Limb (tissue), 2 donors: ENCODE data around the gene DCTN2.
A peak's percentile ranks its signal among the peaks of the same experiment; 100 is the strongest.
"Not testable (repeated sequence)": the region's sequence is repeated elsewhere in the genome, so short reads cannot be mapped to it uniquely, and the experiment has no call there.

Source experiments
- DNase-seq, 2 donors: peaks; one replicate each; pipeline ENCODE4 v3.0.0-alpha.2; 2016; ENCODE audit errors: extremely low spot score in 2 of 2

The DCTN2 gene

DNA sequence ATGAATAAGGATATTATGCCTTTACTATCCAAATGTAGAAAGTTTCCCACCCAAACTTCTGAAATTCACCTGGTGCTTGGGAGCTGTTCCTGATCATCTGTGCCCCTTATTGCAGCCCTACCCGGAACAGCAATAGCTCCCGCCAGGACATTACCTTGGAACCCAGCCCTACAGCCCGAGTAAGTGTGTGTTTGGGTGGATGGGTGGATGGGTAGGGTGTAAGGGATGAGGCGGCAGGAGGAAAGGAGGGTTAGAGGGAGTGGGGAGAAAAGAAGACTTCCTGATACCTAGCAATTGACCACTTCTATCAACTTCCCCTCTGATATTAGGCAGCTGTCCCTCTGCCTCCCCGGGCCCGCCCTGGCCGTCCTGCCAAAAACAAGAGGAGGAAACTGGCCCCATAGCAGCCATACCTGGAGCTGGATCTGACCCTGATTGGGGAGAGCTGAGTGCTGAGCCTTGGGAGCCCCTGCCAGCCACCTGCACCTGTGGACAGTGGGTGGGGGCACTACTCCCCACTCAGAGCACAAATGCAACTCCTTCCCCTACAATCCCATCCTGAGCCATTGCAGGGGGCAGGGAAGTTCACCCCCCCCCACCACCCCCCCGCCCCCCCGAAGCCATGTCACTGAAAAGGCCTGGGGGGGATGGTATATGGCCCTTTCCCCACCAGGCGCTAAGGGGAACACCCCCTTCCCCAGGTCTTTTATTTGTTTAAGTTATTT, 18.0 kb downstream of the DCTN2 start:
- DNase-seq, result no peak

DNA sequence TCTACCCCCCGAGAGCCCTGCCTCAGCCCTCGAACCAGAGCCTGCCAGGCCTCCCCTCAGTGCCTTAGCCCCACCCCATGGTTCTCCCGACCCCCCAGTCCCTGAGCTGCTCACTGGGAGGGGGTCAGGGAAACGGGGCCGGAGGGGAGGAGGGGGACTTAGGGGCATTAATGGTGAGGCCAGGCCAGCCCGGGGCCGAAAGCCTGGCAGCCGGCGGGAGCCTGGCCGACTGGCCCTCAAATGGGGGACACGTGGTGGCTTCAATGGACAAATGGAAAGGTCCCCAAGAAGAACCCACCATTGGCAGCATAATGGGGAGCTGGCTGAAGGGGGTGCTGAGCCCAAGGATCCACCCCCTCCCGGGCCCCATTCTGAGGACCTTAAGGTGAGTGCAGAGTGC, 18.8 kb downstream of the DCTN2 start:
- no peak for DNase-seq

- no peak for DNase-seq
Observed at GRCh38 chr12:57527184-57527583, 19.8 kb downstream of the DCTN2 start.

DNA sequence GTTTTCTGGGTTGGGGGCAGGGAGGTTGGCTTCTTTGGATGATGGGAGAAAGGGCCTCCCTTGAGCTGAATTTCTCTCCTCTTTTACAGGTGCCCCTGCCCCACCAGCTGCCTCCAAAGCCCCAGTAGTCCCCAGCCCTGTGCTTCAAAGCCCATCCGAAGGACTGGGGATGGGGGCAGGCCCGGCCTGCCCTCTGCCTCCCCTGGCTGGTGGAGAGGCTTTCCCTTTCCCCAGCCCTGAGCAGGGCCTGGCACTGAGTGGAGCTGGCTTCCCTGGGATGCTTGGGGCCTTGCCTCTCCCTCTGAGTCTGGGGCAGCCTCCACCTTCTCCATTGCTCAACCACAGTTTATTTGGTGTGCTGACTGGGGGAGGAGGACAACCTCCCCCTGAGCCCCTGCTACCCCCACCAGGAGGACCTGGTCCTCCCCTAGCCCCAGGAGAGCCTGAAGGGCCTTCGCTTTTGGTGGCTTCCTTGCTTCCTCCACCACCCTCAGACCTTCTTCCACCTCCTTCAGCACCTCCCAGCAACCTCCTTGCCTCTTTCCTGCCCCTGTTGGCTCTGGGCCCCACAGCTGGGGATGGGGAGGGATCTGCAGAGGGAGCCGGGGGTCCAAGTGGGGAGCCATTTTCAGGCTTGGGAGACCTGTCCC, 20.4 kb downstream of the DCTN2 start:
- DNase-seq, result no peak

DNA sequence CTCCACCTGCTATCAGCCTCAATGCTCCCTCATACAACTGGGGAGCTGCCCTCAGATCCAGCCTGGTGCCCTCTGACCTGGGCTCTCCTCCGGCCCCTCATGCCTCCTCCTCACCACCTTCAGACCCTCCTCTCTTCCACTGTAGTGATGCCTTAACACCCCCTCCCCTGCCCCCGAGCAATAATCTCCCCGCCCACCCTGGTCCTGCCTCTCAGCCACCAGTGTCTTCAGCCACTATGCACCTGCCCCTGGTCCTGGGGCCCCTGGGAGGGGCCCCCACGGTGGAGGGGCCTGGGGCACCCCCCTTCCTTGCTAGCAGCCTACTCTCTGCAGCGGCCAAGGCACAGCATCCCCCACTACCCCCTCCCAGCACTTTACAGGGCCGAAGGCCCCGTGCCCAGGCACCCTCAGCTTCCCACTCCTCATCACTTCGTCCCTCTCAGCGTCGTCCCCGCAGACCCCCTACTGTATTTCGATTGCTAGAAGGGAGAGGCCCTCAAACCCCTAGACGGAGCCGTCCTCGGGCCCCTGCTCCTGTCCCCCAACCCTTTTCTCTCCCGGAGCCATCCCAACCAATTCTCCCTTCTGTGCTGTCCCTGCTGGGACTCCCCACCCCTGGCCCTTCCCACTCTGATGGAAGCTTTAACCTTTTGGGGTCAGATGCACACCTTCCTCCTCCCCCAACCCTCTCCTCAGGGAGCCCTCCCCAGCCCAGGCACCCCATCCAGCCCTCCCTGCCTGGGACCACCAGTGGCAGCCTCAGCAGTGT, 21.2 kb downstream of the DCTN2 start:
- DNase-seq, result no peak

DNA sequence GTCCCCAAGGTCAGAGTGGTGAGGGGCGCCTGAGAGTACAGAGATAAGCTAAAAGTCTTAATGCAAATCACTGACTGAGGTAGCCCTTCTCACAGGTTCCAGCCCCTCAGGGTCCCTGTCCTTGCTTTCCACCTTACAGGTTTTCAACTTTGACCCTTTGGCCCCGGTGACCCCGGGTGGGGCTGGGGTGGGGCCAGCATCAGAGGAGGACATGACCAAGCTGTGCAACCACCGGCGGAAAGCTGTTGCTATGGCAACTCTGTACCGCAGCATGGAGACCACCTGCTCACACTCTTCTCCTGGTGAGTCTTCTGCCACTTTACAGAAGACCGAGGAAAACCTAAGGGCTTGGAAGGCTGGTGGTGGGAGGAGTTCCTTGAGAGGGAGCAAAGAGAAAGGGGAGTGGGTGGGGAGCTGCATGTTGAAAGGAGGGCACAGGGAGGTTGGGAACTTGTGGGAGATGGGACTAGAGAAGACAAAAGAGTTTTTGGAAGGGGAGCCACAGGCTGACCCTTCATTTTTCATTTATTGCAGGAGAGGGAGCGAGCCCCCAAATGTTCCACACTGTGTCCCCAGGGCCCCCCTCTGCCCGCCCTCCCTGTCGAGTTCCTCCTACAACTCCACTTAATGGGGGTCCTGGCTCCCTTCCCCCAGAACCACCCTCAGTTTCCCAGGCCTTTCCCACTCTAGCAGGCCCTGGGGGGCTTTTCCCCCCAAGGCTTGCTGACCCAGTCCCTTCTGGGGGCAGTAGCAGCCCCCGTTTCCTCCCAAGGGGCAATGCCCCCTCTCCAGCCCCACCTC, 22.0 kb downstream of the DCTN2 start:
- peak in 1 of 2 donors; percentile 41 for DNase-seq

GRCh38 chr12:57523706-57524614, 23.0 kb downstream of the DCTN2 start:
- DNase-seq, result no peak

DNA sequence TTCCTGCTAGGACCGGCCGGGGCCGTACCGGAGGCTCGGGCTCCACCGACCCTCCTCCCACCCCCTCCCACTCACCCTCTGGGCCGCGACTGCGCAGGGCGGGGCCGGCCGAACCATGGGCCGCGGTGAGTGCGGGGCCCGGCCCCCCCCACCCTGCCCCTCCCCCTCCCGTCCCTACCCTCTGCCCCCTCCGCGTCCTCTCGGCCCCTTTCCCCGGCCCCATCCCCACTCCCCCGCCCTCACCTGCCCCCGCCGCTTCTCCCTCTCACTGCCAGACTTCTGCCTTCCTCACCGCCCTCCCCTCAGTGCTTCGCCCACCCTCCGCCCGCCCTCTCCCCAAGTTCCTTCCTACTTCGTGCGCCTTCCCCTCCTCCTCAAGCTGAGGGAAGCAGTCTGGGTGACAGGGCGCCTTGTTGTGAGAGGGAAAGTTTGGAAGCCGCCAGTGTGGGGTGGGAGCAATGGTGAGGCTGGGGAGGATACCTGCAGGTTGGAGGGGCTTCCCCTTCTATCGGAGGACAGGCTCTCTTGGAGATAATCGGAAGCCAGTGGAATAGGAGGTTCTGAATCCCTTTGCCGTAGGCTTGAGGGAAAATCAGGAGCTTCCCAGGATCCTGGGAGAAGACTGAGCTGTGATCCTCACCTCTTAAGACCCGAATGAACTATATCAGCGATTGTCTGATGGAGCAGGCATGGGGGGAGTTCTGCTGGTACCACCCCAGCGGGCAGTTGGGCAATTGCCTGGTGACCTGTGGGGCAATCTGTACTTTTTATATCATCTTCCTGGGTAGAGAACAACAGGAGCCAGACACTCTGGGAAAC, 23.9 kb downstream of the DCTN2 start:
- peak in 1 of 2 donors; percentile 67 for DNase-seq

DNA sequence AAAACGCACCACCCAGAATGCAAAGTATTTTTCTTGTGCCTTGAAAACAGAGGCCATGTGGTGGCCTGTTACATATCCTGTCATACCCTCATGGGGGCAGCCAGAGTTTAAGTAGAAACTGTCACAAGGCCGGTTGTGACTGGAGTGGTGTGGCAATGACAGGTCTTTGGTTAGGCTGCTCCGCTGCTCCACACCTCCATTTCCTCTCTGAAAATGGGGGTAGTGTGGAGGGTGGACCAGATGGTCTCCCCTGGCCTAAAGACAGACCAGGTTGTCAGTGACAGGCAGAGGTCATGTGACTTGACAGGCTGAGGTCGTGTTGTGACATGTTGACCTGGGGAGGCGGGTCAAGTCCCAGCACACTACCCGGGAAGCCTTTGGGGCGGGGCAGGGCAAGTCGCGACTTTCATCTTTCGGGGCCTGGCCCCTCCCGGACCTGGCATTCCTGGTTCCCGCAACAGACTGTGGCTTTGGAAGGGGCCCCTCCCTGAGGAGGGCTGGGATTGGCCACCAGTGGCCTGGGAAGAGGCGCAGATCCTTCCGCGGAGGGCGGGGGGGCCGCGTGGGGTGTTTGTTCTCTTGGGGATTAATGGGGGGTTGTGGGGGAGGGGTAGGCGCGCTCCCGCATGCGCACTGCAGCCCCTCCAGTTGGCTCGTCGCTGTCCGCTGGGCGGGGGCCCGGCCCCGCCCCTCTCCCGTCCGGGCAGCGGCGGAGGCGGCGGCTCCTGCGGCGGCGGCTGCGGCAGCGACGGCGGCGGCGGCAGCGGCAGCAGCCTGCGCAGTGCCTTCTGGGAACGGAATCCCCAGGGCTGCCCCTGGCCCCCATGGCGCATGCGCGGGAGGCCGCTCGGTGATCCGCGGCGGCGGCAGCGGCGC, 24.7 kb downstream of the DCTN2 start, which contains the start of gene MBD6:
MBD6 (plus strand) TSS at position 814 of the 876 bp plus-strand sequence. CDS start 1,480 bp downstream, outside the sequence.
- DNase-seq, result peak; percentile 80 to 94

DNA sequence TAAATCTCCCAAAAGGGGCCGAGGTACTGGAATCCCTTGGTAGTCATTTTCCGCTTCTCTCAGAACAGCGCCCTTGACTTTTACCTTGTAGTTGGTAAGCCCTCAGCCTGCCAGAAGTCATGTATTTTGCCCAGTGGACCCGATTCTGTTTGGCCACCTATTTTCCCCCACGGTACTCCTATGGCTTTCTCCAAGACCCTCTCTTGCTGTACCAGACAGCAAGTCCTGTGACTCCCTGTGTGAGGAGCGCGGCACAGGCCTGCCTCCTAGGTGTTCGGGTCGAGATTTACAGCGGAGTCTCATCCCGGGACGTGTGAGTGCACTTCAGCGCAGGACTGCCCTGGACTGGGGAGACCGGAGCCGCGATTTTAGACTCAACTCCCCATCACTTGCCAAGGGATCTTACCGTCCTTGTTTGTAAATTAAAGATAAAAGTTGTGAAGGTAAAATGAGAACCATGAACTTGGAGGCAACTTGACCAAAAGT, 25.4 kb downstream of the DCTN2 start:
- peak; percentile 19 to 70 for DNase-seq

GRCh38 chr12:57520053-57520818, 26.8 kb downstream of the DCTN2 start, which contains the start of gene DDIT3:
Gene DDIT3, minus strand, starts transcription at chr12:57520514. Its CDS starts 3,108 bp downstream, at chr12:57517406.
- DNase-seq, result peak; percentile 96 to 100

- DNase-seq, result no peak
Observed at GRCh38 chr12:57519796-57520052, 27.3 kb downstream of the DCTN2 start.

GRCh38 chr12:57518920-57519795, 27.8 kb downstream of the DCTN2 start:
- no peak for DNase-seq

DNA sequence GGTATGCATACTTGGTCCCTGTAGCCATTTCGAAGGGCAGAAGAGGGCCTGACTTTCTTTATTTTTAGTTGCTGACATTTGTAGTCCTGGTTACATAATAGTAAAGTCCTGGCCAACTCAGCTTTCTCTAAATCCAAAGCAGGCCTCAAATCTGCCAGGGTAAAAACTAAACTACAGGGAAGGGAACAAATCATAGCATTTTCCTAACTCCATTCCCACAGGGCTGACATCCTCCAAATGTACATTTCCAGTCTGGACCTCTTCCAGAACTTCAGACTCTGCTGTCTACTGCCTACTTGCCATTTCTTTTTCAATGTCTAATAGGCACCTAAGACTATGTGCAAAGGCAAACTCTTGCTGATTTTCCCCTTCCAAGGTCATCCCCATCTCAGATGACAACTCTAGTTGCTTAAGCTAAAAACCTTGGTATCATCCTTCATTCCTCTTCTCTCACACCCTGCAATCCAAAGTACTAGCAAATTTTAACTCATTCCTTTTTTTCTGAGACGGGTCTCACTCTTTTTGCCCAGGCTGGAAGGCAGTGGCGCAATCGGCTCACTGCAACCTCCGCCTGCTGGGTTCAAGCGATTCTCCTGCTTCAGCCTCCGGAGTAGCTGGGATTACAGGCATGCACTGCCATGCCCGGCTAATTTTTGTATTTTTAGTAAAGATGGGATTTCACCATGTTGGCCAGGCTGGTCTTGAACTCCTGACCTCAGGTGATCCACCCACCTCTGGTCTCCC, 28.6 kb downstream of the DCTN2 start:
- no peak for DNase-seq

GRCh38 chr12:57517718-57518117, 29.3 kb downstream of the DCTN2 start:
- not testable (repeated sequence) for DNase-seq

- DNase-seq, result no peak
Observed at GRCh38 chr12:57517187-57517586, 29.8 kb downstream of the DCTN2 start.
